Thyroid gland (tissue), 4 donors: ENCODE data around the gene ULK4. TPM values are rescaled to one million over a fixed set of nuclear protein-coding genes. Genes with fewer than 3 reads are reported as not detected.

Experiments
- DNase-seq, 2 donors: peaks; one replicate each; pipeline ENCODE4 v3.0.0-alpha.2; 2019
- H3K27ac ChIP-seq, 3 donors: fragments of 200-600 bp; sonication (generic); 1 replicate in 2 of 3; 2 replicates in 1 of 3; pipeline ENCODE4 v1.5.1; 2016 to 2019; ENCODE audit warnings: mild to moderate bottlenecking in 1 of 3, moderate library complexity in 1 of 3
- H3K27me3 ChIP-seq: fragments of 200-600 bp; sonication (generic); one replicate; pipeline ENCODE4 v1.5.1; 2019
- H3K36me3 ChIP-seq, 2 donors: fragments of 200-600 bp; sonication (generic); one replicate each; pipeline ENCODE4 v1.5.1; 2016 to 2019
- H3K4me1 ChIP-seq, 2 donors: fragments of 200-600 bp; sonication (generic); one replicate each; pipeline ENCODE4 v1.5.1; 2017 to 2019
- H3K4me3 ChIP-seq, 3 donors: fragments of 200-600 bp; sonication (generic); replicated peaks in 1 of 3; 1 replicate in 2 of 3; 2 replicates in 1 of 3; pipeline ENCODE4 v1.5.1; 2016; ENCODE audit warnings: mild to moderate bottlenecking in 1 of 3
- H3K9me3 ChIP-seq: fragments of 200-600 bp; sonication (generic); one replicate; pipeline ENCODE4 v1.5.1; 2017
- CTCF ChIP-seq, 6 experiments: fragments of 200-600 bp in 3 of 6; fragments of 450-650 bp in 3 of 6; sonication (generic) in 3 of 6; IDR thresholded peaks; one replicate each; pipeline ENCODE4 v1.5.1; 2016 to 2019; ENCODE audit warnings: antibody characterized with exemption in 6 of 6, mild to moderate bottlenecking in 2 of 6, inconsistent platforms in 1 of 6, moderate library complexity in 1 of 6
- POLR2A ChIP-seq, 2 donors: fragments of 450-650 bp; IDR thresholded peaks; one replicate each; pipeline ENCODE4 v1.6.1; 2017; ENCODE audit warnings: antibody characterized with exemption in 2 of 2, mild to moderate bottlenecking in 2 of 2, moderate library complexity in 1 of 2
- WGBS, 2 donors: methylation state at CpG; one replicate each; pipeline ENCODE4 v1.1.5; 2017; 5-methylcytosine and 5-hydroxymethylcytosine counted together
- intact Hi-C: fragments of 100-400 bp; cut with DNase I; formaldehyde crosslinking; loops from one replicate; pipeline ENCODE4 v1.15.1; 2023
- total RNA-seq, 4 donors: library from RNA; depleted of rRNA; stranded (reverse); fragments of >200 nt; gene quantifications; one replicate each; pipeline ENCODE4 v1.2.3, GENCODE V29; 2016

The ULK4 gene
- total RNA-seq, 4 donors from 2014 or later, result 18.7 to 58.2 (median 43.3) TPM

- peaks cover 4 to 7% of the 10 kb centered on the region in 2 donors for H3K4me1 ChIP-seq
- H3K27ac ChIP-seq, result no peak overlapping the region
- no peaks in the 10 kb centered on the region for H3K27me3 ChIP-seq
- H3K36me3 ChIP-seq, result no peaks in the 10 kb centered on the region
- H3K4me3 ChIP-seq, result no peak overlapping the region
- DNase-seq, result no peak
- intact Hi-C loops, result no loop called here
- TF ChIP-seq CTCF (IDR thresholded peaks at IDR 0.05) (no peak), POLR2A (IDR thresholded peaks at IDR 0.05) (no peak)
- H3K9me3 ChIP-seq, result no peaks in the 10 kb centered on the region
These were observed 329.2 kb downstream of the ULK4 start for GRCh38 chr3:41632700-41633099.

GRCh38 chr3:41630708-41631107 lies 331.2 kb downstream of the ULK4 start:
- intact Hi-C loops, result no loop called here
- peak overlapping the region in 1 of 3 donors; percentile 36 for H3K27ac ChIP-seq
- no peak for DNase-seq
- H3K27me3 ChIP-seq, result no peaks in the 10 kb centered on the region
- no peak overlapping the region for H3K4me3 ChIP-seq
- no peaks in the 10 kb centered on the region for H3K9me3 ChIP-seq
- peaks cover 4 to 7% of the 10 kb centered on the region in 2 donors for H3K4me1 ChIP-seq
- no peaks in the 10 kb centered on the region for H3K36me3 ChIP-seq
- TF ChIP-seq CTCF (IDR thresholded peaks at IDR 0.05) (no peak), POLR2A (IDR thresholded peaks at IDR 0.05) (no peak)

- Histone ChIP-seq H3K27me3 (no peaks in the 10 kb centered on the region), H3K4me3 (no peak overlapping the region), H3K27ac (peak overlapping the region in 1 of 3 donors; percentile 36), H3K36me3 (no peaks in the 10 kb centered on the region), H3K4me1 (peaks cover 4 to 7% of the 10 kb centered on the region in 2 donors), H3K9me3 (no peaks in the 10 kb centered on the region)
- 94 to 100% methylated on average over 1 of the region's 1 CpG for WGBS, 2 donors
- intact Hi-C loops, result no loop called here
- DNase-seq, result no peak
- no peak for TF ChIP-seq POLR2A (IDR thresholded peaks at IDR 0.05)
These were observed 331.9 kb downstream of the ULK4 start for GRCh38 chr3:41629986-41630385.

GRCh38 chr3:41629072-41629471 lies 332.8 kb downstream of the ULK4 start:
- TF ChIP-seq CTCF (IDR thresholded peaks at IDR 0.05), result no peak
- H3K27ac ChIP-seq, result no peak overlapping the region
- H3K4me1 ChIP-seq, result peaks cover 4 to 7% of the 10 kb centered on the region in 2 donors
- H3K9me3 ChIP-seq, result no peaks in the 10 kb centered on the region
- no peaks in the 10 kb centered on the region for H3K27me3 ChIP-seq
- no peaks in the 10 kb centered on the region for H3K36me3 ChIP-seq
- WGBS, 2 donors, result 91 to 94% methylated on average over 4 of the region's 4 CpGs
- no peak for DNase-seq
- intact Hi-C loops, result no loop called here
- H3K4me3 ChIP-seq, result no peak overlapping the region

GRCh38 chr3:41627477-41628087 lies 334.3 kb downstream of the ULK4 start:
- WGBS, 2 donors, result 97% methylated on average over 5 of the region's 5 CpGs

More at GRCh38 chr3:41627477-41628087, 334.3 kb downstream of the ULK4 start:
- no peak for DNase-seq
- TF ChIP-seq CTCF (IDR thresholded peaks at IDR 0.05), result no peak
- no peak for TF ChIP-seq POLR2A (IDR thresholded peaks at IDR 0.05)
- intact Hi-C loops, result no loop called here
- no peaks in the 10 kb centered on the region for H3K27me3 ChIP-seq
- no peak overlapping the region for H3K27ac ChIP-seq
- H3K4me3 ChIP-seq, result no peak overlapping the region
- H3K9me3 ChIP-seq, result no peaks in the 10 kb centered on the region
- H3K4me1 ChIP-seq, result peaks cover 4 to 7% of the 10 kb centered on the region in 2 donors
- no peaks in the 10 kb centered on the region for H3K36me3 ChIP-seq
